GM12878 (cell line): Measurements from ENCODE around the gene BCAP31. TPM values are rescaled to one million over a fixed set of nuclear protein-coding genes. Genes with fewer than 3 reads are reported as not detected.
A peak's percentile ranks its signal among the peaks of the same experiment; 100 is the strongest.

Experiments used
- ATAC-seq: fragments of 200-7000 bp; cut with Tn5 transposase; 3 replicates; pipeline ENCODE4 v1.9.1; 2020; ENCODE audit warnings: mild to moderate bottlenecking, moderate library complexity
- BruUV-seq: library from RNA; stranded (reverse); fragments of 400-500 nt; replicated peaks from 2 replicates; lab custom pipeline; 2021; lab: Mats Ljungman, UMichigan
- CTCF ChIA-PET: fragments of 300-600 bp; sonication (Branson Sonifier 250); formaldehyde crosslinking; extraction: SDS; loops from one replicate; lab custom pipeline; 2021; ENCODE audit warnings: inconsistent platforms; lab: Yijun Ruan, JAX
- POLR2A ChIA-PET: fragments of 350-600 bp; formaldehyde crosslinking; extraction: SDS; loops from one replicate; lab custom pipeline; 2021; ENCODE audit warnings: inconsistent platforms; lab: Charles Lee
- RAD21 ChIA-PET: fragments of 300-600 bp; sonication (Branson Sonifier 250); formaldehyde crosslinking; loops from one replicate; lab custom pipeline; 2023; ENCODE audit warnings: antibody characterized with exemption; ENCODE audit not compliant: unreplicated experiment; lab: Charles Lee
- SMC1A ChIA-PET: fragments of 300-600 bp; sonication (Branson Sonifier 250); formaldehyde crosslinking; loops from one replicate; lab custom pipeline; 2023; ENCODE audit not compliant: unreplicated experiment, uncharacterized antibody; lab: Charles Lee
- DNase-seq: peaks from one replicate; pipeline ENCODE4 v3.0.0-alpha.2; 2011; ENCODE audit warnings: low read depth, low spot score
- FAIRE-seq: peaks from 3 replicates; lab custom pipeline; 2011; peaks lifted over from hg19 to GRCh38; lab: Jason Lieb, UNC
- H2AFZ ChIP-seq: 2 replicates; pipeline ENCODE4 v1.6.0; 2011; ENCODE audit warnings: low read depth, low read length, control low read depth; ENCODE audit not compliant: control insufficient read depth
- H3K27ac ChIP-seq: 2 replicates; pipeline ENCODE4 v1.5.1; 2011; ENCODE audit warnings: control low read depth; ENCODE audit not compliant: control insufficient read depth, insufficient read depth
- H3K27me3 ChIP-seq, 2 experiments: replicated peaks in 1 of 2; 2 replicates each; pipeline versions ENCODE4 v1.6.0 to v1.6.1; 2011; ENCODE audit warnings: low read length in 1 of 2; ENCODE audit not compliant: control insufficient read depth in 2 of 2, insufficient read depth in 2 of 2
- H3K36me3 ChIP-seq, 2 experiments: 2 replicates each; pipeline ENCODE4 v1.5.1; 2011; ENCODE audit warnings: low read length in 1 of 2; ENCODE audit not compliant: control insufficient read depth in 2 of 2, insufficient read depth in 2 of 2
- H3K4me1 ChIP-seq: 2 replicates; pipeline ENCODE4 v1.6.1; 2011; ENCODE audit warnings: mild to moderate bottlenecking, low read length, moderate library complexity, mixed read lengths; ENCODE audit not compliant: control insufficient read depth, insufficient read depth
- H3K4me2 ChIP-seq: 2 replicates; pipeline ENCODE4 v1.6.0; 2011; ENCODE audit warnings: control low read depth; ENCODE audit not compliant: control insufficient read depth, insufficient read depth
- H3K4me3 ChIP-seq: fragments of 200-600 bp; sonication (generic); 2 replicates; pipeline ENCODE4 v1.5.1; 2016
- H3K79me2 ChIP-seq: 2 replicates; pipeline ENCODE4 v1.6.0; 2011; ENCODE audit warnings: low read length; ENCODE audit not compliant: control insufficient read depth, insufficient read depth
- H3K9ac ChIP-seq: 2 replicates; pipeline ENCODE4 v1.8.0; 2011; ENCODE audit warnings: low read length, control low read depth, mixed read lengths; ENCODE audit not compliant: control insufficient read depth, insufficient read depth
- H3K9me3 ChIP-seq: replicated peaks from 3 replicates; pipeline ENCODE4 v1.5.1; 2011; ENCODE audit warnings: mild to moderate bottlenecking, low read length; ENCODE audit not compliant: control insufficient read depth, insufficient read depth
- H4K20me1 ChIP-seq: 2 replicates; pipeline ENCODE4 v1.6.0; 2011; ENCODE audit not compliant: control insufficient read depth, insufficient read depth
- ATF3 ChIP-seq: IDR thresholded peaks from 2 replicates; pipeline ENCODE4 v1.6.1; 2011; ENCODE audit warnings: low read depth, mild to moderate bottlenecking, low read length, moderate library complexity, borderline replicate concordance; ENCODE audit errors: extremely low read depth
- BACH1 ChIP-seq: fragments of 450-650 bp; IDR thresholded peaks from 2 replicates; pipeline ENCODE4 v1.6.1; 2017; ENCODE audit warnings: mild to moderate bottlenecking, borderline replicate concordance
- BCL11A ChIP-seq: IDR thresholded peaks from 2 replicates; pipeline ENCODE4 v1.6.1; 2011; ENCODE audit warnings: low read depth, low read length
- CBFB ChIP-seq: IDR thresholded peaks from 2 replicates; pipeline ENCODE4 v1.6.1; 2016; ENCODE audit warnings: antibody characterized with exemption, low read depth
- CTCF ChIP-seq, 3 experiments: IDR thresholded peaks in 2 of 3; conservative IDR thresholded peaks in 1 of 3; 2 replicates each; pipeline ENCODE4 v1.5.1; 2011; ENCODE audit warnings: low read depth in 3 of 3, low read length in 3 of 3, mild to moderate bottlenecking in 3 of 3, control low read depth in 2 of 3, moderate library complexity in 2 of 3, inconsistent platforms in 1 of 3, mixed read lengths in 1 of 3; ENCODE audit not compliant: control insufficient read depth in 2 of 3, insufficient read depth in 1 of 3; ENCODE audit errors: extremely low read depth in 1 of 3
- MEF2B ChIP-seq: fragments of 450-650 bp; IDR thresholded peaks from 2 replicates; pipeline ENCODE4 v1.6.1; 2018; ENCODE audit warnings: mild to moderate bottlenecking, moderate library complexity; ENCODE audit not compliant: partially characterized antibody, poor library complexity, severe bottlenecking
- NR2F1 ChIP-seq: fragments of 450-650 bp; conservative IDR thresholded peaks from 2 replicates; pipeline ENCODE4 v1.6.1; 2017; ENCODE audit warnings: mild to moderate bottlenecking
- RAD21 ChIP-seq: IDR thresholded peaks from 2 replicates; pipeline ENCODE4 v1.6.1; 2011; ENCODE audit warnings: mild to moderate bottlenecking, low read depth, low read length, moderate library complexity; ENCODE audit not compliant: insufficient read depth
- RFX5 ChIP-seq: IDR thresholded peaks from 2 replicates; pipeline ENCODE4 v1.6.1; 2011; ENCODE audit warnings: low read depth, low read length, improper control_type of control experiment
- SKIL ChIP-seq: fragments of 450-650 bp; IDR thresholded peaks from 2 replicates; pipeline ENCODE4 v1.6.1; 2017; ENCODE audit warnings: mild to moderate bottlenecking, low read depth, inconsistent platforms; ENCODE audit not compliant: poor library complexity, severe bottlenecking
- SREBF1 ChIP-seq: IDR thresholded peaks from 2 replicates; pipeline ENCODE4 v1.6.1; 2012; ENCODE audit warnings: mild to moderate bottlenecking, low read length
- ZBTB4 ChIP-seq: fragments of 450-650 bp; formaldehyde crosslinking; IDR thresholded peaks from 2 replicates; pipeline ENCODE4 v1.4.0; 2022; ENCODE audit warnings: mild to moderate bottlenecking, moderate library complexity
- WGBS: methylation state at CpG from one replicate; pipeline ENCODE4 v1.1.6; 2016; ENCODE audit warnings: low lambda C conversion rate; ENCODE audit not compliant: insufficient replicate concordance, insufficient coverage; ENCODE audit errors: missing lambda C conversion rate; 5-methylcytosine and 5-hydroxymethylcytosine counted together
- in situ Hi-C: fragments of 300-500 bp; cut with MboI; formaldehyde crosslinking; loops from 9 replicates; pipeline ENCODE4 v1.14.3; 2018; ENCODE audit warnings: mixed read lengths
- intact Hi-C: fragments of 100-400 bp; cut with micrococcal nuclease; formaldehyde crosslinking; loops from one replicate; pipeline ENCODE4 v1.14.2; 2022; ENCODE audit not compliant: unreplicated experiment
- polyA plus RNA-seq, 11 experiments: library from polyadenylated mRNA; depleted of rRNA in 4 of 11; unstranded in 6 of 11; stranded (reverse) in 5 of 11; fragments of >200 nt; fragmentation: Nextera tagmentation in 4 of 11; fragmentation: Illumina TruSeq in 1 of 11; extraction: Ambion mirVana in 4 of 11; extraction: Trizol in 1 of 11; gene quantifications; 1 replicate in 1 of 11; 2 replicates in 10 of 11; pipeline versions ENCODE4 v1.2.1 to v1.2.3, GENCODE V29; 2011 to 2016; ENCODE audit warnings: inconsistent platforms in 2 of 11, missing spikeins in 2 of 11, low read depth in 1 of 11
- total RNA-seq, 4 experiments: library from RNA; depleted of rRNA in 3 of 4; stranded (reverse); fragments of >200 nt in 3 of 4; fragmentation: Illumina TruSeq in 1 of 4; extraction: Trizol in 1 of 4; gene quantifications; 2 replicates each; pipeline versions ENCODE4 v1.2.1 to v1.2.3, GENCODE V29; 2013 to 2021

Gene BCAP31
- total and polyA plus RNA-seq, 10 of the 15 experiments (the other 5 are each of a cell fraction or from before 2014, with no cell fraction given) = 63.1 to 246 (median 95.6) TPM

- 47% methylated on average over 13 of the region's 13 CpGs for WGBS
- Histone ChIP-seq H3K27ac (no peak overlapping the region), H3K4me3 (no peak overlapping the region), H3K4me1 (no peaks in the 10 kb centered on the region), H3K9ac (no peak overlapping the region), H3K27me3 (no peaks in the 10 kb centered on the region), H2AFZ (no peak overlapping the region), H3K4me2 (no peak overlapping the region), H3K79me2 (no peaks in the 10 kb centered on the region), H3K36me3 (no peaks in the 10 kb centered on the region; a peak in 2 of 4 replicates), H3K9me3 (no peaks in the 10 kb centered on the region), H4K20me1 (no peaks in the 10 kb centered on the region)
- ChIA-PET CTCF (interaction anchor here (1.2 to 2.1 kb wide), 3 partner anchors 11 to 169 kb away, joined by 3 to 7 read pairs (median 7); no protein-coding TSS in a partner anchor), RAD21 (no interaction called here), SMC1A (no interaction called here), POLR2A (no interaction called here)
- BruUV-seq = no TSS peak
- intact Hi-C loops (no loop called here), in situ Hi-C loops (no loop called here)
- ATAC-seq (peak; percentile 95), FAIRE-seq (no peak), DNase-seq (no peak)
- peak; percentile 48 for TF ChIP-seq RAD21
- no peak for TF ChIP-seq BACH1
- no peak for TF ChIP-seq RFX5
- TF ChIP-seq SREBF1 = no peak
- TF ChIP-seq CBFB = no peak
- TF ChIP-seq BCL11A = no peak
- no peak for TF ChIP-seq SKIL
- no peak for TF ChIP-seq ATF3
- no peak for TF ChIP-seq MEF2B
- peak; percentile 40 to 58 (median 44) for TF ChIP-seq CTCF (IDR thresholded peaks at IDR 0.05 in 2 of 3, conservative IDR thresholded peaks at IDR 0.05 in 1 of 3; ENCODE audit: control insufficient read depth in 2 of 3, extremely low read depth in 1 of 3, insufficient read depth in 1 of 3, low read depth in 3 of 3, low read length in 3 of 3)
- no peak for TF ChIP-seq ZBTB4 (CRISPR knock-in tag)
- no peak for TF ChIP-seq NR2F1
Measured at GRCh38 chrX:153708415-153708814, 15.8 kb downstream of the BCAP31 start.
